GM19023 (cell line): ENCODE measurements around the gene SUCLA2.
A peak's percentile ranks its signal among the peaks of the same experiment; 100 is the strongest.
"Not testable (repeated sequence)": the region's sequence is repeated elsewhere in the genome, so short reads cannot be mapped to it uniquely, and the experiment has no call there.

Source experiments
- ATAC-seq: cut with Tn5 transposase; IDR thresholded peaks from one replicate; pipeline ENCODE4 v1.9.1; 2021; ENCODE audit warnings: mild to moderate bottlenecking, moderate library complexity; ENCODE audit not compliant: unreplicated experiment

The SUCLA2 gene

GRCh38 chr13:48001114-48001881 lies at the start of gene SUCLA2:
Gene SUCLA2, minus strand, starts transcription at chr13:48001273. Its CDS starts 4 bp downstream, at chr13:48001269.
- peak; percentile 99 for ATAC-seq

- ATAC-seq = no peak
Observed at GRCh38 chr13:48050550-48050949, 49.5 kb upstream of the SUCLA2 start.

DNA sequence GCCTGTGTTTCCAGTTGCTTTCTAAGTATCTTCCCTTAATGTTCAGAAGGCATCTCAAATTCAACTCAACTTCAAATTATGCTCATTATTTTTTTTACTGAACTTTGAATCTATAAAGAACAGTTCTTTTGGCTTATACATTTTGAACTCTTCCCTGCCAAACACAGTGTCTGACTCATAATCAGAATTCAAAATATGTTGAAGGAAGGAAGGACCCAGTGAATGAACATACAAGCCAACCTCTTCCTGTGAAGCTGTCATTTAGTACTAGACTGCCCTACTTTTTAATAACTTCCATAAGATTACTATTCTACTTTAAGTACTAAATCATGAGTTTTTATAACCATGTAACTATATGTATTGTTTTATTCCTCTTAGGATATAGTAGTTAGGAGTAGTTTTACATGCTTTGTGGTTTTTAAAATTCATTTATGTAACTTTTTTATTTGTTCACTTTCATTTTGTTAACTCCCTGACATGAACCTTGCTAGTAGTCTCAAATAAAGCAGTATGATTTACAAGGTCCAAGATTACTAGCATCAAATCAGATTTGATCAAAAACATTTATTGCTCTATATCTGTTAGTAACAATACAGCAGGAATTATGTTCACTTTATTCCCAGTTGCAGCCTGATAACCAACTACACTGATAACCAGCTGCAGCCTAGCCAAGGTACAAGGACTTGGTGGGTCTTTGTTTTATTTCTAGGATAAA lies 42.9 kb upstream of the SUCLA2 start:
- ATAC-seq = no peak

GRCh38 chr13:48042894-48043293 lies 41.8 kb upstream of the SUCLA2 start:
- ATAC-seq = no peak

DNA sequence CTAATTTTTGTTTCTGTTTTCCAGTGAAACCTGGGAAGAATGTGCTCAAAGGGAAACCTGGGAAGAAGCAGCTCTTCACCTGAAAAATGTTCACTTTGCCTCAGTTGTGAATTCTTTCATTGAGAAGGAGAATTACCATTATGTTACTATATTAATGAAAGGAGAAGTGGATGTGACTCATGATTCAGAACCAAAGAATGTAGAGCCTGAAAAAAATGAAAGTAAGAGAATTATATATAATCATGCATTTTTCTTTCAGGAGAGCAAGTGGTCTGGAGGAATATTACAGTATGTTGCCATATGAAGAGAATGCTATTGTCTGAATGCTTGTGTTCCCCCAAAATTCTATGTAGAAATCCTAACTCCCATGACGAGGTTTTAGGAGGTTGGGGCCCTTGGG lies 39.8 kb upstream of the SUCLA2 start:
- no peak for ATAC-seq

GRCh38 chr13:48040049-48040448 lies 39.0 kb upstream of the SUCLA2 start:
- ATAC-seq = no peak

DNA sequence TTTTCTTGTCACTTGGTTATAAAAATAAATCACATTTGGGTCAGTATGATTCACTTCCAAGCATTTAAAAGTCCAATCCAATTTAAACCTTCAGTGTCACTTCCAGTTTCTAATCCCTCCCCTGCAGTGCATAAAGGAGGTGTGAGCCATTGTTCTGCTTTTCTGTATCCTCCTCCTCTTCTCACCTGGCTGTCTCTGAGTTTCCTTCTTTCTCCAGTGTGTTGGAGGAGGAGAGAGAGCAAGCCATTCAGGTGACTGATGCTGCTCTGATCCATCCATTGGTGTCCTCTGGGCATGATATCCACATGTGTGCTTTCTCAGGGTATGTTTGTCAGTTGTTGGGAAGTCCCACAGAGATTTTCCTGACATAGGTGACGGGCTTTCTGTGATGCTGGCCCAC lies 37.7 kb upstream of the SUCLA2 start:
- no peak for ATAC-seq

DNA sequence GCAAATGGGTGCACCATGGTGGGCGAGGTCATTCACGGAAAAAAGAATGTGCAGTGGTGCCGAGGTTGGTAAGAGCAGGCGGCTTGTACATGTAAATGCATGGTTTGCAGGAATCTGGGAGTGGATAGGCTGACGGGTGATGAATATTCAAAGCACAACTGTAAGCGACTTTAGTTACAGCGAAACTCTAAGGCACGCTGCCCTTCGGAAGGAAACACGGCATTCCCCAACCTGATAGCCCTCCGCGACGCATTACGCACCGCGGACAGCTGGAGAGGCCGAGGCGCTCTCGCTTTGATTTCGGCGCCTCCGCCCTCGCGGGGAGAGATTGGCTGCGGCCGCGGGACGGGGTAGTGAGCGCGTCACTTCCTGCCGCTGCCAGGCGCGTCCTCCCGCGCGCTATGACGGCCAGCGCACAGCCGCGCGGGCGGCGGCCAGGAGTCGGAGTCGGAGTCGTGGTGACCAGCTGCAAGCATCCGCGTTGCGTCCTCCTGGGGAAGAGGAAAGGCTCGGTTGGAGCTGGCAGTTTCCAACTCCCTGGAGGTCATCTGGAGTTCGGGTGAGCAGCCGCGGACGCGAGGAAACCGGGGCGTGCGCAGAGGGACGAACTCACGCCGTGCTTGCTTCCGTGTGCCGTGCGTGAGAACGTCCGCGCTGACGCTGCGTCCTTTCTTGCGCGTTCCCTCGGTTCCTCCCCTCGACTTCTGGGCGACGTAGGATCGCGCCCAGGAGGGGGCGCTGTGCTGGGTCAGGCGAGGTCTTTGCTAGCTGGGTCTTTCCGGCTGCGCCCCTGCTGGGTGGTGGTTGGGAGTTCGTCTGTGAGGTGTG lies 36.5 kb upstream of the SUCLA2 start, which contains the start of gene NUDT15:
NUDT15 (plus strand) TSS at position 381 of the 828 bp plus-strand sequence; CDS start at position 402, 21 bp downstream.
- peak; percentile 93 for ATAC-seq

- ATAC-seq = no peak
Observed at GRCh38 chr13:48029859-48030258, 28.8 kb upstream of the SUCLA2 start.

- no peak for ATAC-seq
Observed at GRCh38 chr13:48028066-48028465, 27.0 kb upstream of the SUCLA2 start.

DNA sequence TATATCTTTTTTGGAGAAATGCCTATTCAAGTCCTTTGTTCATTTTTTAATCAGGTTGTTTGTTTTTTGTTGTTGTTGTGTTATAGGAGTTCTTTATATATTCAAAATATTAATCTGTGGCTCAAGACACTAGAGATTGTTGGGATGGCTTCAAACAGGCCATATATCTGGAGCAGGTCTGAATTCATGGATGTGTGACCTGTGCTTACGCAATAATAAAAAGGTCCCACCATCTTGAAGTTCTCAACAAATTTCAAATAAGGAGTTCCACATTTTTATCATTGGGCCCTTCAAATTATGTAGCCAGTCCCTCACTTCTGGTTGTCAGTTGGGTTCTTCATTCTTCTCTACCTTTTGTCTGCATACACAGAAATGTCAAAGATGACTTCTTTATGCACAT lies 18.7 kb upstream of the SUCLA2 start:
- ATAC-seq = no peak

GRCh38 chr13:48018637-48019036 lies 17.6 kb upstream of the SUCLA2 start:
- no peak for ATAC-seq

DNA sequence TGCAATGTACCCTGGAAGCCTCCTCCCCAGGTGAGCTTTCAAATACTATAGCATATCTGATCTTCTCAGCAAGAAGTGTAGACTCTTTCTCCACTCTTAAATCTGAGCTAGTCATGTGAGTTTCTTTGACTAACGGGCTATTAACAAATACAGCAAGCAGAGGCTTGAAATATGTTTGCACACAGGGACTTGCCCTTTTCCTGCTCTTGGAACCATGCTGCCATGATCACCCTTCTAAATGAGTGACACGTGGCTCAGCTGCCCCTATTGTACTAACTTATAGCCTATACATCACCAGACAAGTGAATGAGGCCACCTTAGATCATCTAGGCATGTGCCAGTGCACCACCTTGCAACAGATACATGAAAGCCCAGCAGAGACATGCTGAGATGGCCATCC lies 13.3 kb upstream of the SUCLA2 start:
- ATAC-seq = no peak

GRCh38 chr13:48012668-48013067 lies 11.6 kb upstream of the SUCLA2 start:
- no peak for ATAC-seq

DNA sequence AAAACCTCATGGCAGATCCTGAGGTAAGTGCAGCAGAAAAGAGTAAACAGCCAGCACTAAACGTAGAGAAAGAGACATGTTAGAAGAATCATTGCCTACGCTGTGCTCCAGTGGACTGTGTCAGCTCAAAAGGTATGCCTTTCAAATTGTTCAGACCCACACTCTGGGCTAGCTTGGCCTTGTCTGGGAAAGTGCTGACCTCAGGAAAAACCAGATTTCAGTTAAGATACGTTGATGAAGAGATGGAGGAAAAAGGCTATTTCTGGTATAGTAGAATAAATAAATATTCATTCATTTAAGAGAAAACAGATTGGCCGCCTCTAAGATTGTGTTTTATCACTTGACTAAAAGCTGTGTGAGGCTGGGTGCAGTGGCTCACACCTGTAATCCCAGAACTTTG lies 9.6 kb upstream of the SUCLA2 start:
- no peak for ATAC-seq

- no peak for ATAC-seq
Observed at GRCh38 chr13:48009284-48009683, 8.2 kb upstream of the SUCLA2 start.

DNA sequence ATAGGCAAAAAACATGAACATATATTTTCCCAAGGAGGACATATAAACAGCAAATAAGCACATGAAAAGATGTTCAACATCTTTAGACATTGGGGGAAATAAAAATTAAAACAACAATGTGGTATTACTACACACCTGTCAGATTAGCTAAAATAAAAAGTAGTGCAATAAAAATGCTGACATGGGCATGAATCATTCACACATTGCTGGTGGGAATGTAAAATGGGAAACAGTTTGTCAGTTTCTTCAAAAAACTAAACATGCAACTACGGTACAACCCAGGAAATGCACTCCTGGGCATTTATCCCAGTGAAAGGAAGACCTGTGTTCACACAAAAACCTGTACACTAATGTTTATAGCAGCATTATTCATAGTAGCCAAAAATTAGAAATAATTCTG lies 5.3 kb upstream of the SUCLA2 start:
- no peak for ATAC-seq

DNA sequence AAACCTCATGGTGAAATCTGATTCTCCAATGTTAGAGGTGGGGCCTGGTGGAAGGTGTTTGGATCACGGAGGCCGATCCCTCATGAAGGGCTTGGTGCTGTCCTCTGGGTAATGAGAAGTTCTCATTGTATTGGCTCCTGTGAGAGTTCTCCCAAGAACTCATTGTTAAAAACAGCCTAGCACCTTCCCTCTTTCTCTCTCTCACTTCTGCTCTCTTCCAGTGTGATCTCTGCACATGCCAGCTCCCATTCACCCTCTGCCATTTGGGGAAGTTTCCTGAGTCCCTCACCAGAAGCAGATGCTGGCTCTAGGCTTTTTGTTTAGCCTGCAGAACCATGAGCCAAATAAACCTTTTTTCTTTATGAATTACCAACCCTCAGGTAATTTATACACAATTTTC lies 3.1 kb upstream of the SUCLA2 start:
- no peak for ATAC-seq

DNA sequence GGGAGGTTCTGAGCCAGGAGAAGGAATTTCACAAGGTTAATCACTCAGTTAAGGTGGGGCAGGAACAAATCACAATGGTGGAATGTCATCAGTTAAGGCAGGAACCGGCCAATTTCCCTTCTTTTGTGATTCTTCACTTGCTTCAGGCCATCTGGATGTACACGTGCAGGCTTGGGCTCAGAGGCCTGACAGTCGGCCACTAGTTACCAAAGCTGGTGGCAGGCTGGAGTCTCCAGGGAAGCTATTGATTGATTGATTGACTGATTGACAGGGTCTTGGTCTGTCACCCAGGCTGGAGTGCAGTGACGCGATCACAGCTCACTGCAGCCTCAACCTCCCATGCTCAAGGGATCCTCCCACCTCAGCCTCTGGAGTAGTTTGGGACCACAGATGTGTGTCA lies 926 bp upstream of the SUCLA2 start:
- ATAC-seq = not testable (repeated sequence)

GRCh38 chr13:48000559-48001113 lies 437 bp downstream of the SUCLA2 start:
- ATAC-seq = peak; percentile 43

DNA sequence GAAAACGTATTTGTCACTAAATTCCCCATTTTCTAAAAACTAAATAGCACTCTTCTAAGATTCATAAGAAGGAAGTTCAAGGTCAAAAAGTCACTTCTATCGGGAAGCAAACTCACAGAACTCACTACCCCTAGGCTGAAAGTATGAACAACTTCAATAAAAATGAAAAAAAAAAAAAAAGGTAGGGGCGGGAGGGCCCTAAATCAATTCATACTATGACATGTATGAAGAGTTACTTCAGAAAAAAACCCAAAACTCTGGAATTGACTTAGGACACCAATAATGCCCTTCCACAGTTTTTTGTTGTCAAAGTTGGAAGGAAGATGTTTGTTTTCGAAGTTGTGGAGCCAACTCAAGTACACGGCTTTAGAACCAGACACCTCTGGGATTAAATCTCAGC lies 1.1 kb downstream of the SUCLA2 start:
- ATAC-seq = no peak
